GM13977 (cell line): ENCODE results near the gene JUN.

ENCODE experiments used
- DNase-seq: peaks from one replicate; pipeline ENCODE4 v3.0.0; 2012; ENCODE audit warnings: low spot score
- in situ Hi-C: fragments of 300-500 bp; cut with MboI; formaldehyde crosslinking; loops from one replicate; pipeline ENCODE4 v1.12.0; 2022; ENCODE audit warnings: low sequenced_read_pairs, low pct_unique_long_range_greater_than_20kb, mixed read lengths, inconsistent platforms; ENCODE audit not compliant: unreplicated experiment
- TF ChIP-seq, protein P1 (sequence below): IDR thresholded peaks from 2 replicates; pipeline ENCODE4 v1.5.1; 2012; ENCODE audit warnings: mild to moderate bottlenecking, control low read depth; ENCODE audit not compliant: insufficient read depth; ENCODE audit errors: extremely low read depth, missing control alignments

The JUN gene

GRCh38 chr1:58735586-58735985 is 48.3 kb downstream of the JUN start:
- DNase-seq: no peak
- TF ChIP-seq, protein P1, sequence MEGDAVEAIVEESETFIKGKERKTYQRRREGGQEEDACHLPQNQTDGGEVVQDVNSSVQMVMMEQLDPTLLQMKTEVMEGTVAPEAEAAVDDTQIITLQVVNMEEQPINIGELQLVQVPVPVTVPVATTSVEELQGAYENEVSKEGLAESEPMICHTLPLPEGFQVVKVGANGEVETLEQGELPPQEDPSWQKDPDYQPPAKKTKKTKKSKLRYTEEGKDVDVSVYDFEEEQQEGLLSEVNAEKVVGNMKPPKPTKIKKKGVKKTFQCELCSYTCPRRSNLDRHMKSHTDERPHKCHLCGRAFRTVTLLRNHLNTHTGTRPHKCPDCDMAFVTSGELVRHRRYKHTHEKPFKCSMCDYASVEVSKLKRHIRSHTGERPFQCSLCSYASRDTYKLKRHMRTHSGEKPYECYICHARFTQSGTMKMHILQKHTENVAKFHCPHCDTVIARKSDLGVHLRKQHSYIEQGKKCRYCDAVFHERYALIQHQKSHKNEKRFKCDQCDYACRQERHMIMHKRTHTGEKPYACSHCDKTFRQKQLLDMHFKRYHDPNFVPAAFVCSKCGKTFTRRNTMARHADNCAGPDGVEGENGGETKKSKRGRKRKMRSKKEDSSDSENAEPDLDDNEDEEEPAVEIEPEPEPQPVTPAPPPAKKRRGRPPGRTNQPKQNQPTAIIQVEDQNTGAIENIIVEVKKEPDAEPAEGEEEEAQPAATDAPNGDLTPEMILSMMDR: no peak
- in situ Hi-C loops: no loop called here

- TF ChIP-seq, protein P1: no peak
- no peak for DNase-seq
- in situ Hi-C loops: no loop called here
These were observed 49.2 kb downstream of the JUN start for GRCh38 chr1:58734630-58735029.

GRCh38 chr1:58732087-58732775 is 51.6 kb downstream of the JUN start:
- DNase-seq: no peak
- in situ Hi-C loops: no loop called here
- TF ChIP-seq, protein P1: no peak
